Umbilical cord (tissue), 2 donors: Measurements from ENCODE around the gene PRDM16. TPM values are rescaled to one million over a fixed set of nuclear protein-coding genes. Genes with fewer than 3 reads are reported as not detected.

Experiments used
- DNase-seq: peaks from one replicate; pipeline ENCODE4 v3.0.0-alpha.2; 2015; ENCODE audit warnings: low spot score
- total RNA-seq: library from RNA; depleted of rRNA; stranded (reverse); fragments of >200 nt; gene quantifications from one replicate; pipeline ENCODE4 v1.2.3, GENCODE V29; 2014; ENCODE audit warnings: low replicate concordance; ENCODE audit not compliant: insufficient read depth

PRDM16 gene
- total RNA-seq, 1 donor from 2014 or later: 6.3 TPM

DNA sequence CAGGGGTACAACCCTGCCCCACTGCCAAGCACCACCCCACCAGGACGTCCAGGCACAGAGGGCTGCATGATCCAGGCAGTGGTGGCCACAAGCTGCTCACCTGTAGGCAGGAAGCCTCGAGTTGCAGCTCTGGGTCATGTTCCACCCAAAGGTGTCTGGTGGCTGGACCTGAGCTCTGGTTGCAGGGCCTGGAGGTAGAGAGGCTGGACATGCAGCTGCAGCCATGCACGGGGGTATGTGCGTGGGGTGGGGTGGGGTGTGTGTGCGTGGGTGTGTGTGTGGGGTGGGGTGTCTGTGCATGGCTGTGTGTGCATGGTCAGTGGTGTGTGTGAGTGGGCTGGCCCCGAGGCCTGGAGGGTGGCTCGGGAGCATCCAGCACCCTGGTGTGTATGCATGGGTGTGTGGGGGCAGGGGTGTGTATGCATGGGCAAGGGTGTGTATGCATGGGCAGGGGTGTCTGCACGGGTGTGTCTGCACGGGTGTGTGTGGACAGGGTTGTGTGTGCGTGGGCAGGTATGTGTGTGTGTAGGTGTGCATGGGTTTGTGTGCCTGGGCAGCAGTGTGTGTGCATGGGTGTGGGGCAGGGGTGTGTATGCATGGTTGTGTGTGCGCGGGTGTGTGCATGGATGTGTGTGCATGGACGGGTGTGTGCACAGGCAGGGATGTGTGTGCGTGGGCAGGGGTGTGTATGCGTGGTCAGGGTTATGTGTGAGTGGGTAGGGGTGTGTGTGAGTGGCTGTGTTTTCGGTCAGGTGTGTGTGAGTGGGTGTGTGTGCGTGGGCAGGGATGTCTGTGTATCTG lies 401.0 kb downstream of the PRDM16 start:
- no peak for DNase-seq

DNA sequence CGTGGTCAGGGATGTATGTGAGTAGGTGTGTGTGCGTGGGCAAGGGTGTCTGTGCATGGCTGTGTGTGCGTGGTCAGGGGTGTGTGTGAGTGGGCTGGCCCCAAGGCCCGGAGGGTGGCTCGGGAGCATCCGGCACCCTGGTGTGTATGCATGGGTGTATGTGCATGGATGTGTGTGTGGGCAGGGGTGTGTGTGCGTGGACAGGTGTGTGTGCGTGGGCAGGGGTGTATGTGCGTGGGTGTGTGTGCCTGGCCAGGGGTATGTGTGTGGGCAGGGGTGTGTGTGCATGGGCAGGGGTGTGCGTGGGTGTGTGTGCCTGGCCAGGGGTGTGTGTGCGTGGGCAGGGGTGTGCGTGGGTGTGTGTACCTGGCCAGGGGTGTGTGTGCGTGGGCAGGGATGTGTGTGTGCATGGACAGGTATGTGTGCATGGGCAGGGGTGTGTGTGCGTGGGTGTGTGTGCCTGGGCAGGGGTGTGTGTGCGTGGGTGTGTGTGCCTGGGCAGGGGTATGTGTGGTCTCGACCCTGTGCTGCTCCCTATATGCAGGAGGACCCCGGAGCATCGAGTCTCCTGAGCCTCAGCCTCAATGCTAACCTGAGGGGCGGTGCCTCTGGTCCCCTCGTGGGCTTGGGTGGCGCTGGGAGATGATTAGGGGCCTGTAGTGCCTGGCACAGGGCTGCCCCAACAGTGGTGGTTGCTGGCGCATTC lies 401.8 kb downstream of the PRDM16 start:
- no peak for DNase-seq

DNA sequence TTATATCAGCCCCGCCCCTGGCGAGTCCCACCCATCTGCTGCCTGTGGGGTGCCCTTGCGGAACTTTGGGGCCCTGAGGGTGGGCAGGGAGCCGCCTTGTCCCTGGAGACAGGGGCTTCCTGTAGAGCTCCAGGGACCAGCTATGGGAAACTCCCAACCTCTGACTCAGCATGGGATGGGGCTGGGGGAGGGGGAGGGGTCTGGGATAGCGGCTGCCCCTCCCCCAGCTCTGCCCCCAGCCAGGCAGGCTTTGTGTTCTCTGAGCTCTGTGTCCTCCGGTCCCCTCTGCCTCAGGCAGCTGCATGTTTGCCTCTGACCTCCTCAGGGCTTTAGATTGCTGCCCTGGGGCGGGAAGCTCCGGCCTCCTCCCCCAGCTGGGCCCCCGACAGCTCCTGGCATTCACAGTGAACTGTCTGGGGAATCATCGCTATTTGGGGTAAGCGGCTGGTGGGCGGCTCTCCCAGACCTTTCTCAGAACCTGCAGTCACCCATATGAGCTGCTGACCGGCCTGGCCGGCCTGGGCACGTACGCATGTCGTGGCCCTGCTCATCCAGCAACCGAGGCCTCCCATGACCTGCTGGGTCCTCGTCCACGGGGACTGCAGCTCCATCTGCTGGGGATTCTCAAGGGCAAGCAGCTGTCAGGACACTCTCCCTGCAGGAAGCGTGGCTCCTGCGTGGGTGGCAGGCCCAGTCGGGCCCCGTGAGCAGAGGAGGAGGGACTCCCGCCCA lies 402.5 kb downstream of the PRDM16 start:
- peak; percentile 73 for DNase-seq

DNA sequence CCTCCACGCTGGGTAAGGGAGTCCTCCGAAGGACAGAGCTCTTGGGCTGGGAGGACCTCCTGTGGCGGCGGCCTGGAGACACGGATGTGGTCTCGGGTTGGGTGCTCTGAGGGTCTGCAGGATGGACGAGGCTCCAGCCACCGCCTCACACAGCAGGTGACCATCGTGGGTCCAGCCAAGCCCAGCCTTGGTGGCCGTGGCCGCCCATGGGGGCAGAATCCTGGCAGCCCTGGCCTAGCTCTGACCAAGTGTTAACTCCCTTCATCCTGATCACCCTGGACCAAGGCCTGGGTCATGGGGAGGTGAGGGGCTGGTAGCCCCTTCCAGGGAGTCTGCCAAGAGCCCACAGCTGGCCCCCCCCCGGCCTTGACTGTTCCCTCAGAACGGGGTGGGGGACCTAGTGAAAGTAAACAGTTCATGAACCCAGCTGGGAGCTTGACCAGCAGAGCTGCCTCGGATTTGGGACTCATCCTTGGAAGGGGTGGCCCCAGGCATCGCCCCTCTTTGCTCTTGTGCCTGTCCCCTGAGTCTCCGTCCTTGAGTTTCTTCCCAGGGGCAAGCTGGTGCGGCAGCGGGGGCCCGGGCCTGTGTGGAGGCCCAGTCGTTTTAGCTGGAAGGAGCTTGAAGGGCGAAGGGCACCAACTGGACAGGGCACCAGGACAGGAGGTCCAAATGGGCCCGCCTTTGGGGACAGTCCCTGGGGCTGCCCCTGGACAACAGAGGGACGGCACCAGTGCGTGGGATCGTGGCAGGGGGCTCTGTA lies 403.3 kb downstream of the PRDM16 start:
- DNase-seq: no peak

DNA sequence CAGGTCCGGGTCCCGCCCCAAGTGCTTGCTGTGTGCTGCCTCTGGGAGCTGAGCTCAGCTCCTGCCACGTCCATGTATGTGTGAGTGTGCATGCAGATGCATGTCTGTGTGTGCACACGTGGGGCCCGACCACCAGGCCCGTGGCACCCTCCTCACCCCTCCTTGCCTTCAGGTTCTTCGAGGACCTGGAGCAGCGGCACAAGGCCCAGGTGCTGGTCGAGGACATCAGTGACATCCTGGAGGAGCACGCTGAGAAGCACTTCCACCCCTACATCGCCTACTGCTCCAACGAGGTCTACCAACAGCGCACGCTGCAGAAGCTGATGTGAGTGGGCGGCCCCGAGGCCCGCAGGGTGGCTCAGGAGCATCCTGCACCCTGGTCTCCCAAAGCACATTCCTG lies 403.9 kb downstream of the PRDM16 start:
- DNase-seq: no peak

DNA sequence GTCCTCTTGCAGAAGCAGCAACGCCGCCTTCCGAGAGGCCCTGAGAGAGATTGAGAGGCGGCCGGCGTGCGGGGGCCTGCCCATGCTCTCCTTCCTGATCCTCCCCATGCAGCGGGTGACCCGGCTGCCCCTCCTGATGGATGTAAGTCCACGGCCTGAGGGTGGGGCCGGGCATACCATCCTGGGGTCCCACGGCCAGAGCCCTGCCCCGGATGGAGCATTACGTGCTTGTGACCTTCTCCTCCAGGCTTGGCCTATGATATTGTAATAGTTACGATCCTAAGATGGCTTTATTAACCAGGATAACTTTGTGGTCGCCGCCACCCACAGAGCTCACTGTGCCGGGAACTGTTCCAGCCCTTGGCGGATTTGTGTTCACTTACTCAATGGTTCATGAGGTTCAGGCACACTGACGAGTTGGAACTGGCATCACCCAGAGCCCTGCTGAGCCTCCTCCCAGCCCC lies 404.4 kb downstream of the PRDM16 start:
- peak; percentile 44 for DNase-seq

DNA sequence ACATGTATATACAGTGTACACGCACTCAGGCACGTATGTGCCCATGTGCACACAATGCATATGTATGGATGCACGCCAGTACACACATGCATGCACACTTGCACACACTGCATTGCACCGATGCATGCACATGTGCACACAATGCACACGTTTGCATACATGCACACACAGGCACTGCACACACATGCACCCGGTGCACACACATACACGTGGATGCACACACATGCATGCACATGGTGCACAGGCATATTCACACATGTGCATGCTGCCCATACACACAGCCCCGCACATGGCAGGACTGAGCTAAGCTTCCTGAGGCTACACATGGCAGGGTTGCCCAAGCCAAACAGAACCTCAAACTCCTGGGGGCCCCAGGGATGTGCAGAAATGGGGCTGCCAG lies 405.0 kb downstream of the PRDM16 start:
- DNase-seq: no peak

DNA sequence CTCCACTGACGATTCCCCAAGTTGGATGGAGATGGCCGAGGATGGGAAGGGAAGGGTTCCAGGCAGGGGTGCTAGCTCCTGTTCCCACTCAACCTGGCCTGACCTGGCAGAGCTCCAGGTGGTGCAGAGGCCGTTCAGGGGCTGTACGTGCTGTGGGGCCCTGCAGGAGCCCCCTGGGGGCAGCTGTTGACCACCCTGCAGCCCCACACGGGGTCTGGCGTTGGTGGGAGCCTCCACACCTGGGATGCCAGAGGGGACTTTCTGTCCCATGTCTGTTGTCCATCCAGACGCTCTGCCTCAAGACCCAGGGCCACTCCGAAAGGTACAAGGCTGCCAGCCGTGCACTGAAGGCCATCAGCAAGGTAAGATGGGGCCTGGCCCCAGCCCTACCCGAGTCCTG lies 405.4 kb downstream of the PRDM16 start:
- DNase-seq: no peak

DNA sequence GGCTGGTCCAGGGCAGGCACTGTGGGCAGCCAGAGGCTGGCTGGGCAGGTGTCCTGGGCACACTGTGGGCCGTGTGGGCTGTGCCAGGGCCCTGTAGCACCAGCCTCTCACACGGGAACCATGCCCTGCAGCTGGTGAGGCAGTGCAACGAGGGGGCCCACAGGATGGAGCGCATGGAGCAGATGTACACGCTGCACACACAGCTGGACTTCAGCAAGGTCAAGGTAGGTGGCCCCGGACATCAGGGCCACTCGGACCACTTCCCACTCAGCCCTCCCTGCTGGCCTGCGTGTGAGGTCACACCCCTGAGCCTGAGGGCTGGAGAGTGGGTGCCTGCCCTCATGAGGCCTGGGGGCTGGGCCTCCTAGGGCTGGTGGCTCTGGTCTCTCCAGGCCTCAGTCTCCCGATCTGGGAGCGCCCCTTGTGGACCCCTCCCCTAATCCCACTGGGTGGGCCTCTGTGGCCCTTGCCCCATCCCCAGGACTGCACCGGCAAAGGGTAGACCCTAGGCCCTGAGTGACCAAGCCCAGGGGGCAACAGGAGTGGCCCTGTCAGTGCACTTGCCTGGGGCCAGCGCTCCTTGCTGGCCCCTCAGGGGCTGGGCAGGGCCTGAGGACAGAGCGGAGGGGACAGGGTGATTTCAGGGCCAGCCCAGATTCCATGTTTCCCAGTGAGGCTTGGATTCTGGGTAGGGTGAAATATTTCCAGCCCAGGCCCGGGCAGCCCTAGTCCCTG lies 407.0 kb downstream of the PRDM16 start:
- no peak for DNase-seq

DNA sequence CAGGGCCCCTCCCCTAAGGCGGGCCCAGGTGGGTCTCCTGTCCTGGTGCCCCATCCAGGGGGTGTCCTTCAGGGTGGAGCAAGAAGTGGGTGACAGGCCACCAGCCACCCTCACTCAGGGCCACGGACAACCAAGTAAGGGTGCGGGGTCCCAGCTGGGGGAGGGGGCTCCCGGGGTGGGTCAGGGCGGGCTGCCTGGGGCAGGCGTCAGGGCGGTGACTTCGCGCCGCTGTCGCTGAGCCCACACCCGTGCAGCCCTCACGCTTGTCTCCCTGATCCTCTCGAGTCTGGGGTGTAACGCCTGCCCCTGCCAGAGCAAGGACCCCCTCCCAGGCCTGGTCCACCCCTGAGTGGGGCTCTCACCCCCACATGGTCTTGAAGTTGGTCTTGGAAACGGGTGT lies 407.7 kb downstream of the PRDM16 start:
- no peak for DNase-seq

DNA sequence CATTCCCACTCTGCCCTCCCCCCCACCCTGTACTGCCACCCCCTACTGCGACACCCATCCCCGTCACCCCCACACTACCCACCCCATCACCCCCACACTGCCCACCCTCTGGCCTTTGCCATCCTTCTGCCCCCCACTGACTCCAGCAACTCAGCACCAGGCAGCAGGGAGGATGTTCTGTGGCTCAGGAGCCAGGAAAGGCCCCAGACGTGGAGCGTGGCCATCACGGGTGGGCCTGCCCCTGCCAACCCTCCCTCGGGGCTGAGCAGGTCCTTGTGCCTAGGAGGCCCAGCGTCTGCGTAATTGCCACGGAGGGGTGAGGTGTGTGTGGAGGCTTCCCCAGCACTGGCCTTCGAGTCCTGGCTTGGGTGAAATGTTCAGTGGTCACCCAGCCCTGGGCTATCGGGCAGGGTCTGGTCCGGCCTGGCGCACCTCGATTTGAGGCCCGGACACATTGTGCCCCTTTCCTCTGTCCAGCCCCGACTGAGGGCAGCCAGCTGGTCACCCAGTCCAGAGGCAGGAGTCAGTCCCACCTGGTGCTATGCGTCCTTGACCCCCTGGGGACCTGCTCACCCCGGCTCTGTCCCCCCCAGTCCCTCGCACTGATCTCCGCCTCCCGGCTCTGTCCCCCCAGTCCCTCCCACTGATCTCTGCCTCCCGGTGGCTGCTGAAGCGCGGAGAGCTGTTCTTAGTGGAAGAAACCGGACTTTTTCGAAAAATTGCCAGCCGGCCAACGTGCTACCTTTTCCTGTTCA lies 408.4 kb downstream of the PRDM16 start:
- no peak for DNase-seq

DNA sequence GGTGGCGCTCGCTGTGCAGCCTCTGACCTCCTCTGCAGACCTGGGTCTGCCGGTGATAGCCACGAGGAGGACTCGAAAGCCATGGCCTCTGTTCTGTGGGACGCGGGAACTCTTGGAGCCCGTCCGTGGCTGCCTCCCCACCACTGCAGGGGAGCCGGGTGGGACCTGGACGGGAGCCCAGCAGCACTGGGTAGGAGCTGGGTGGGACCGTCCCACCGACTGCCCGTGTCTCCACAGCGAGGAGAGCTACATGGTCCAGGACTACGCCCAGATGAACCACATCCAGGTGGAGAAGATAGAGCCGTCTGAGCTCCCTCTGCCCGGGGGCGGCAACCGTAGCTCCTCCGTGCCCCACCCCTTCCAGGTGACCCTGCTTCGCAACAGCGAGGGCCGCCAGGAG lies 409.2 kb downstream of the PRDM16 start:
- DNase-seq: no peak

DNA sequence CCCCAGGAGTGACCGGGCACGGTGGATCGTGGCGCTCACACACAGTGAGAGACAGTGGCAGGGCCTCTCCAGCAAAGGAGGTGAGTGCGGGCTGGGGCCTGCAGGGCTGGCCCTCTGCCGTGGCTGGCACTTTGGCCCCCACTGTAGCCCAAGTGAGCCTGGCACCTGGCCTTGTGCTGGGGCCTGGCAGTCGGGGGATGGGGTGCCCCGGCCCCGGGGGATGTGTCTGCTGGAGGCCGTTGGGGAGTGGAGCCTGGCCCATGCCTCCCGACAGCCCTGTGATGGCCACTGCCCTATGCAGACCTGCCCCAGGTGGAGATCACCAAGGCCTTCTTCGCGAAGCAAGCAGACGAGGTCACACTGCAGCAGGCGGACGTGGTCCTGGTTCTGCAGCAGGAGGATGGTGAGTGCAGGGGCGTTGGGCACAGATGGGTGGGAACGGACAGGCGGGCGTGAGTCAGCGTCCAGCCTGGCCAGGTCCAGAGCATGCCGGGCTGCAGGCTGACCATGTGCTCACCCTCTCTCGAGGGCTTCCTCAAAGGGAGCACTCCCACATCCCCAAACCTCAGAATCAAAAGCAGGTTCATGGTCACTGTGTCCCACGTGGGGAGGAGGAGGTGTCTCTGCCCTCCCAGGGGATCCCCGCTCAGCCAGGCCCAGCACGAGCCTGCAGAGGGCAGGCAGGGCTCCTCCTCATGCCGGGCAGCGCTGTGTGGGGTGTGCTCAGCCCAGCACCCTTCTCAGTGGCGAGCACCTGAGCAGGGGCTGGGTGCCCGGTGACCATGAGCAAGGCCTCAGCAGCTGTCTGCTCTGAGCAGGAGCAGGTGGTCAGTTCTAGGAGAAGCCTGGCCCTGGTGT lies 410.7 kb downstream of the PRDM16 start:
- no peak for DNase-seq

DNA sequence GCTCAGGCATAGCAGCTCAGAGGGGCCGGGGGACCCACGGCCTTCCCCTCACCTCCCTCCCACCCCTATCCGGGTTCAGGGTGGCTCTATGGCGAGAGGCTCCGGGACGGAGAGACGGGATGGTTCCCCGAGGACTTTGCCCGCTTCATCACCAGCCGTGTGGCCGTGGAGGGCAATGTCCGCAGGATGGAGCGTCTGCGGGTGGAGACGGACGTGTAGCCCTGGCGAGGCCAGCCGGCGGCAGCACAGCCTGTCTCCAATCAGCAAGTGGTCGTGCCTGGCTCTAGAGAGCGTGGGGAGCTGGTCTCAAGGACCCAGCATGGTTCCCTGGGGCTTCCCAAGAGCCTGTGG lies 411.3 kb downstream of the PRDM16 start:
- no peak for DNase-seq

DNA sequence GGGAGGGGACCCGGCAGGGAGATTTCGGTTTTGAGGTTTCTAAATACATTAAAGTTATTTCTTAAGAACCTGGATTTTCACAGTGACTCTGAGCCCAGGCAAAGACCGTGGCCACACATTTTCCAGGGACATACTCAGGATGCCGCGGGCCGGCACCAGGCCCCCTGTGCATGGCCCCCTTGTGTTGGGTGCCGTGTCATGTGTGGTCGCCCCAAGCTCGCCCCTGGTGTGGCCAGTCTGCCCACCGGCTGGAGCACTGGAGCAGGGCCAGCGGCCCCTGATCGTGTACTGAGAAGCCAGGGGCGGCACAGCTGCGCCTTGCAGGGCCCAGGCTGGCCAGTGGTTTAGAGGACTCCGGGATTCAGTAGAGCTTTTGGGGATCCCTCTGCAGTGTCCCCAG lies 412.0 kb downstream of the PRDM16 start:
- DNase-seq: no peak

DNA sequence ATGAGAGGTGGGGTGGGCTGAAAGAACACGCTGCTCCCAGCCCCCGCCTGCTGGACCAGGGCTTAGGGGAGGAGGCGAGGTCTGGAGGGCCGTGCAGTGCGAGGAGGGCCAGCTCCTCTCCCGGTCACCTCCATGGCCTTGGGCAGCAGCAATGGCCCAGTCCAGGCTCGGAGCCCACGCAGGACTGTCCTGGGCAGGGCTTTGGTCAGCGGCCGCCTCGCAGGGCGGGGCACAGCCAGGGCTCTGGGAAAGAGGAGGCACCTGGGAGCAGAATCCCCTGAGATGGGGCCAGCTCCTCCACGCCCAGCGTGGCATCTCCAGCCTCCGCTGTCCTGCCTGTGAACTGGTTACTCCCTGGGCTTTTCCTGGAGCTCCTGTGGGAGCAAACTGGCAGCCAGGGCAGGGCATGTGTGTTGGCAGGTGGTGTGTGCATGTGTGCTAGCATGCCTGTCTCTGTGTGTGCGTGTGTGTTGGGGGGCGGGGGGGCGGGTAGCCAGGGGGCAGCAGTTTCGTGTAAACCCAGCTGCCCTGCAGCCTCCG lies 412.9 kb downstream of the PRDM16 start:
- no peak for DNase-seq

DNA sequence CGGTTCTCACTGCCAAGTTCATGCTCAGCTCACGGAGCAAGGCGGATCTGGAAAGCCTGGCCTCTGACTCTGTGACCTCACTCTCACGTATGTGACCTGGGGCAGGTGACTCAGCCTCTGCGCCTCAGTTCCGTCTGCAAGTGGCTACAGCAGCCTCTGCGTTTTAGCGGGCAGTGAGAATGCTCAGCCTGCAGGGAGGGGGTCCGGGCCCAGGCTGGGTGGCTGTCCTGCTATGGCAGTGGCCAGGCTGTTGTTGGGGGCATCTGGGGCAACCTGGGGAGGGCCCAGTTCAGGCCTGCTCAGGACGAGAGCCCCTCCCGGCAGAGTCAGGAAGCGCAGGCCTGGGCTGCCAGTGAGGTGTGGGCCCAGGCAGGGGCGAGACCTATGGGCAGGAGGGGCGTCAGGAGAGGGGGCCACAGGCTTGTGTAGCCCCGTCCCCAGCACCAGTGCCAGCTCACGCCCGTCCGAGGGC lies 413.4 kb downstream of the PRDM16 start:
- no peak for DNase-seq

DNA sequence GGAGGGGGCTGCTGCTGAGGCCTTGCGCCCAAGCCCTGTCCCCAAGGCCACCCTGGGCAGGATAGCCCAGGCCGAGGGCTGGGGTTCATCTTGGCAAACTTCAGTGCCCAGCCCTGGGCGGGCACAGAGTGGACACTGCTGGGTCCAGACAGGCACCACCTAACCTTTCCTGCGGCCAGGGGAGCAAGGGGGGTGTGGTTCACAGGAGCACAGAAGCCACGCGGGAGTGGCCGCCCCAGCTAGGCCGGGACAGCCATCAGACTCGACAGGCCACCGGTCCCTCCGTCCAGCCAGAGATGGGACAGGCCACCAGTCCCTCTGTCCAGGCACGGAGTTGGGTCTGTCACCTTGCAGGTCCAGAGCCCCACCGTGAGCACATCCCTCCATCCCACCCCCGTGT lies 414.4 kb downstream of the PRDM16 start:
- DNase-seq: no peak
